Measurements from ENCODE around the gene G6PC2.
A peak's percentile ranks its signal among the peaks of the same experiment; 100 is the strongest.

G6PC2 gene

DNA sequence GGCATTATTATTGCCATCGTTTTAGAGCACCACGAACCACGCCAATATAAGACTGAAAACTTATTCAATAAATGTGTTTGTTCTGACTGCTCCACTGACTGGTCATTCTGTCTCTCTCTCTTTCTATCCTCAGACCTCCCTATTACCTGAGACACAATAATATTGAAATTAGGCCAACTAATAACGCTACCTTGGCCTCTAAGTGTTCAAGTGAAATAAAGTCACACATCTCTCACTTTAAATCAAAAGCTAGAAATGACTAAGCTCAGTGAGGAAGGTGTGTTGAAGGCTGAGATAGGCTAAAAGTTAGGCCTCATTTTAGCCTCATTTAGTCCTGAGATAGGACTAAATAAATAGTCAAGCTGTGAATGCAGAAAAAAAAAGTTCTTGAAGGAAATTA, 38.8 kb downstream of the G6PC2 start:
- Histone ChIP-seq H3K4me1 (no peaks in the 10 kb centered on the region), H3K27ac (no peak overlapping the region), H3K9me3 (no peaks in the 10 kb centered on the region), H3K27me3 (no peaks in the 10 kb centered on the region), H3K4me3 (no peak overlapping the region), H3K36me3 (no peaks in the 10 kb centered on the region)
- TF ChIP-seq CTCF (IDR thresholded peaks at IDR 0.05): no peak
- no peak for DNase-seq
- intact Hi-C loops (cut with DNase I; ENCODE audit: low total_unique reads): no loop called here

GRCh38 chr2:168941297-168941696, 40.2 kb downstream of the G6PC2 start:
- no peak for DNase-seq
- intact Hi-C loops (cut with DNase I; ENCODE audit: low total_unique reads): no loop called here
- no peak overlapping the region for H3K4me3 ChIP-seq
- H3K9me3 ChIP-seq: no peaks in the 10 kb centered on the region
- TF ChIP-seq CTCF (IDR thresholded peaks at IDR 0.05): no peak
- no peak overlapping the region for H3K27ac ChIP-seq
- no peaks in the 10 kb centered on the region for H3K36me3 ChIP-seq
- H3K27me3 ChIP-seq: no peaks in the 10 kb centered on the region
- H3K4me1 ChIP-seq: no peaks in the 10 kb centered on the region

DNA sequence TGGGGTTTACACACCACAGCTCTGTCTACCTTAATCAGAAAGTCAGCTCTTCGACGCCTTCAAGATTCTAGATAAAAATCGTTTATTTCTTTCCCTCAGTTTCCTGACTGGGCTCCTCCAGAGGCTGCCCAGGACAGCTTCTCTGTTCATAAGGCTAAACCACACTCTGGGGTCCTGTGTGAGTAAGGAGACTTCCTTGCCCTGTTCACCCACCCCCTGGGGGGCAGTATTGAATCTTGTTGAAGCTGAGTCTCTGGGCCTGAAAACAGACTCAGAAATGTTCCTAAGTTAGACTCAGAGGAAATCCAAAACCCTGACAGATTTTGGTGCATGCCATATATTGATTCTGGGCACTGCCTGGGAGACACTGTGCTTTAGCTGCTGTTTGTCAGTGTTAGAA, 43.0 kb downstream of the G6PC2 start:
- H3K36me3 ChIP-seq: no peaks in the 10 kb centered on the region
- no peak for DNase-seq
- intact Hi-C loops (cut with DNase I; ENCODE audit: low total_unique reads): no loop called here
- no peak for TF ChIP-seq CTCF (IDR thresholded peaks at IDR 0.05)
- H3K27me3 ChIP-seq: no peaks in the 10 kb centered on the region
- no peak overlapping the region for H3K27ac ChIP-seq
- H3K4me3 ChIP-seq: no peak overlapping the region
- no peaks in the 10 kb centered on the region for H3K4me1 ChIP-seq
- H3K9me3 ChIP-seq: no peaks in the 10 kb centered on the region

DNA sequence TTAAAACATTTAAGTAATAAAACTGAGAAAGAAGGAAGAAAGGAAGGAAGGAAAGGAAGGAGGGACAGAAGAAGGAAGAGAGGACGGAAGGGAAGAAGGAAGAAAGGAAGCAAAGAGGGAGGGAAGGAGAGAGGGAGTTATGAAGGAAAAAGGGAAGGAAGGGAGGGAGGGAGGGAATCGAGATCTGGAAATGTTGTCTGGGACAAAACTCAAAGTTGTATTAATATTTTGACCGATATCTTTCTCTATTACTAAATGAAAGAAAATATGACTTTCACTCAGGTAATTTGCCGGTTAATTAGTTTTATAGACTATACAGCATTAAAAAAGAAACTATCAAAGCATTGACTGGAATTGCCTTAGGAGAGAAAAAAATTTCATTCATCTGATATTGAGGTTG, 44.4 kb downstream of the G6PC2 start:
- Histone ChIP-seq H3K4me1 (no peaks in the 10 kb centered on the region), H3K27me3 (no peaks in the 10 kb centered on the region), H3K4me3 (no peak overlapping the region), H3K36me3 (no peaks in the 10 kb centered on the region), H3K9me3 (no peaks in the 10 kb centered on the region), H3K27ac (no peak overlapping the region)
- DNase-seq: no peak
- intact Hi-C loops (cut with DNase I; ENCODE audit: low total_unique reads): no loop called here
- no peak for TF ChIP-seq CTCF (IDR thresholded peaks at IDR 0.05)

- Histone ChIP-seq H3K4me1 (no peaks in the 10 kb centered on the region), H3K4me3 (no peak overlapping the region), H3K27ac (no peak overlapping the region), H3K9me3 (no peaks in the 10 kb centered on the region), H3K27me3 (no peaks in the 10 kb centered on the region), H3K36me3 (no peaks in the 10 kb centered on the region)
- no peak for DNase-seq
- intact Hi-C loops (cut with DNase I; ENCODE audit: low total_unique reads): no loop called here
- peak in 1 of 2 experiments; percentile 9 for TF ChIP-seq CTCF (IDR thresholded peaks at IDR 0.05)
Measured at GRCh38 chr2:168948621-168949212, 47.6 kb downstream of the G6PC2 start.

DNA sequence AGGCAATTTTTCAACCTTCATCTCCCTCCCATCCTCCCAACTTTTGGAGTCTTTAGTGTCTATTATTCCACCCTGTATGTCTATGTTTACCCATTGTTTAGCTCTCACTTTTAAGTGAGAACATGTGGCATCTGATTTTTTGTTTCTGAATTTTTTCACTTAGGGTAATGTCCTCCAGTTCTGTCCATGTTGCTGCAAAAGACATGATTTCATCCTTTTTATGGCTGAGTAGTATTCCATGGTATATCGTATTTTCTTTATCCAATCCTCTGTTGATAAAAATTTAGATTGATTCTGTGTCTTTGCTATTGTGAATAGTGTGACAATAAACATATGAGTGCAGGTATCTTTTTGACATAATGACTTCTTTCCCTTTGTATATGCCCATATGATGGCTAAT, 48.2 kb downstream of the G6PC2 start:
- no peak overlapping the region for H3K4me3 ChIP-seq
- H3K27ac ChIP-seq: no peak overlapping the region

More for the DNA sequence above, 48.2 kb downstream of the G6PC2 start:
- Histone ChIP-seq H3K9me3 (no peaks in the 10 kb centered on the region), H3K4me1 (no peaks in the 10 kb centered on the region), H3K36me3 (no peaks in the 10 kb centered on the region), H3K27me3 (no peaks in the 10 kb centered on the region)
- DNase-seq: no peak
- intact Hi-C loops (cut with DNase I; ENCODE audit: low total_unique reads): no loop called here
- no peak for TF ChIP-seq CTCF (IDR thresholded peaks at IDR 0.05)

Data from tibial artery (tissue), 4 donors.